Testis (tissue), 3 donors: ENCODE measurements around the gene CEP89. TPM values are rescaled to one million over a fixed set of nuclear protein-coding genes. Genes with fewer than 3 reads are reported as not detected.
"Not testable (repeated sequence)": the region's sequence is repeated elsewhere in the genome, so short reads cannot be mapped to it uniquely, and the experiment has no call there.

ENCODE experiments used
- DNase-seq: peaks from one replicate; pipeline ENCODE4 v3.0.0-alpha.2; 2019
- H3K27ac ChIP-seq, 2 donors: fragments of 200-600 bp; sonication (generic); one replicate each; pipeline ENCODE4 v1.5.1; 2019
- H3K27me3 ChIP-seq: fragments of 200-600 bp; sonication (generic); one replicate; pipeline ENCODE4 v1.5.1; 2019
- H3K36me3 ChIP-seq: fragments of 200-600 bp; sonication (generic); one replicate; pipeline ENCODE4 v1.5.1; 2017; ENCODE audit warnings: low read depth; ENCODE audit errors: missing control alignments
- H3K4me1 ChIP-seq: fragments of 200-600 bp; sonication (generic); one replicate; pipeline ENCODE4 v1.5.1; 2019
- H3K4me3 ChIP-seq, 2 donors: fragments of 200-600 bp; sonication (generic); one replicate each; pipeline ENCODE4 v1.5.1; 2017 to 2019
- H3K9me3 ChIP-seq: fragments of 200-600 bp; sonication (generic); one replicate; pipeline ENCODE4 v1.5.1; 2017
- POLR2A ChIP-seq: fragments of 450-650 bp; IDR thresholded peaks from one replicate; pipeline ENCODE4 v1.6.1; 2017; ENCODE audit warnings: antibody characterized with exemption, mild to moderate bottlenecking, moderate library complexity
- WGBS, 2 donors: methylation state at CpG; one replicate each; pipeline ENCODE4 v1.1.5; 2018; 5-methylcytosine and 5-hydroxymethylcytosine counted together
- intact Hi-C: fragments of 100-400 bp; cut with DNase I; formaldehyde crosslinking; loops from one replicate; pipeline ENCODE4 v1.15.1; 2023; ENCODE audit warnings: low total_unique reads
- polyA plus RNA-seq: library from polyadenylated mRNA; stranded (reverse); fragments of 350-450 nt; fragmentation: Illumina TruSeq; extraction: RNeasy Lipid Tissue Mini Kit (QIAGEN cat#74804); gene quantifications from one replicate; pipeline ENCODE4 v1.2.3, GENCODE V29; 2014; ENCODE audit warnings: low read depth, low replicate concordance; ENCODE audit not compliant: insufficient read depth
- total RNA-seq, 2 donors: library from RNA; depleted of rRNA; stranded (reverse); fragments of >200 nt; gene quantifications; one replicate each; pipeline ENCODE4 v1.2.3, GENCODE V29; 2016
- TF ChIP-seq, protein P1 (sequence below), 3 experiments: fragments of 450-650 bp in 2 of 3; fragments of 200-600 bp in 1 of 3; sonication (generic) in 1 of 3; IDR thresholded peaks; one replicate each; pipeline ENCODE4 v1.5.1; 2016 to 2019; ENCODE audit warnings: antibody characterized with exemption in 3 of 3, mild to moderate bottlenecking in 2 of 3, moderate library complexity in 1 of 3

The CEP89 gene
- total and polyA plus RNA-seq, 3 donors from 2014 or later, result 14.0 to 17.2 (median 16.7) TPM

GRCh38 chr19:32887572-32888215, 84.1 kb downstream of the CEP89 start:
- H3K27ac ChIP-seq, result no peak overlapping the region
- no peak for DNase-seq
- H3K4me1 ChIP-seq, result no peaks in the 10 kb centered on the region
- TF ChIP-seq, protein P1, sequence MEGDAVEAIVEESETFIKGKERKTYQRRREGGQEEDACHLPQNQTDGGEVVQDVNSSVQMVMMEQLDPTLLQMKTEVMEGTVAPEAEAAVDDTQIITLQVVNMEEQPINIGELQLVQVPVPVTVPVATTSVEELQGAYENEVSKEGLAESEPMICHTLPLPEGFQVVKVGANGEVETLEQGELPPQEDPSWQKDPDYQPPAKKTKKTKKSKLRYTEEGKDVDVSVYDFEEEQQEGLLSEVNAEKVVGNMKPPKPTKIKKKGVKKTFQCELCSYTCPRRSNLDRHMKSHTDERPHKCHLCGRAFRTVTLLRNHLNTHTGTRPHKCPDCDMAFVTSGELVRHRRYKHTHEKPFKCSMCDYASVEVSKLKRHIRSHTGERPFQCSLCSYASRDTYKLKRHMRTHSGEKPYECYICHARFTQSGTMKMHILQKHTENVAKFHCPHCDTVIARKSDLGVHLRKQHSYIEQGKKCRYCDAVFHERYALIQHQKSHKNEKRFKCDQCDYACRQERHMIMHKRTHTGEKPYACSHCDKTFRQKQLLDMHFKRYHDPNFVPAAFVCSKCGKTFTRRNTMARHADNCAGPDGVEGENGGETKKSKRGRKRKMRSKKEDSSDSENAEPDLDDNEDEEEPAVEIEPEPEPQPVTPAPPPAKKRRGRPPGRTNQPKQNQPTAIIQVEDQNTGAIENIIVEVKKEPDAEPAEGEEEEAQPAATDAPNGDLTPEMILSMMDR (IDR thresholded peaks at IDR 0.05), result no peak
- TF ChIP-seq POLR2A, result no peak
- H3K27me3 ChIP-seq, result no peaks in the 10 kb centered on the region
- H3K4me3 ChIP-seq, result no peak overlapping the region
- WGBS, 2 donors, result 89 to 94% methylated on average over 4 of the region's 4 CpGs
- H3K9me3 ChIP-seq, result no peaks in the 10 kb centered on the region
- H3K36me3 ChIP-seq, result no peaks in the 10 kb centered on the region
- intact Hi-C loops, result no loop called here

DNA sequence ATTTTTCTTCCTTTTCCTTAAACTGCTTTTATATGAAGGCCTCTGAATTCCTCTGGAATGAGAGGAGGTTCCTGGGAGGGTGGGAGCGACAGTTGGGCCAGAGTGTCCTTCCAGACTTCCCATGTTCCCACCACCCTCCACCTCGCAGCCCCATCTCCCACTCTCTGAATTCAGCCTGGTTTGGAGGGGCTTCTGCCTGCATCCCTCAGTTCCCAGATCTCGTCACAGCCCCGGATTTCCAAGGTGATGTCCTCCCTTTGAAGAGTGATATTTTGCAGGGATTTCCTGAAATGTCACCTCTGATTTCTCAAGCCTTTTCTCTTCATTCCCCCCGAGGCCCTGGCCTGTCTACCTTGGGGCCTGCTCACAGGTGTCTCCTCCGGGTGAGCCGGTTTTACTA, 85.5 kb downstream of the CEP89 start:
- Histone ChIP-seq H3K4me3 (no peak overlapping the region), H3K27ac (no peak overlapping the region), H3K4me1 (no peaks in the 10 kb centered on the region), H3K27me3 (no peaks in the 10 kb centered on the region), H3K36me3 (no peaks in the 10 kb centered on the region), H3K9me3 (no peaks in the 10 kb centered on the region)
- DNase-seq, result no peak
- WGBS, 2 donors, result 90 to 92% methylated on average over 7 of the region's 7 CpGs
- intact Hi-C loops, result no loop called here
- TF ChIP-seq POLR2A, result no peak
- TF ChIP-seq, protein P1 (IDR thresholded peaks at IDR 0.05), result no peak

- intact Hi-C loops, H3K27me3 ChIP-seq, H3K4me1 ChIP-seq, H3K27ac ChIP-seq, H3K9me3 ChIP-seq, H3K36me3 ChIP-seq, DNase-seq, H3K4me3 ChIP-seq: not testable (repeated sequence)
- 96 to 98% methylated on average over 5 of the region's 5 CpGs for WGBS, 2 donors
These were observed 86.5 kb downstream of the CEP89 start for GRCh38 chr19:32885255-32885654.

- intact Hi-C loops, result no loop called here
These were observed 90.0 kb downstream of the CEP89 start for GRCh38 chr19:32881766-32882165.

DNA sequence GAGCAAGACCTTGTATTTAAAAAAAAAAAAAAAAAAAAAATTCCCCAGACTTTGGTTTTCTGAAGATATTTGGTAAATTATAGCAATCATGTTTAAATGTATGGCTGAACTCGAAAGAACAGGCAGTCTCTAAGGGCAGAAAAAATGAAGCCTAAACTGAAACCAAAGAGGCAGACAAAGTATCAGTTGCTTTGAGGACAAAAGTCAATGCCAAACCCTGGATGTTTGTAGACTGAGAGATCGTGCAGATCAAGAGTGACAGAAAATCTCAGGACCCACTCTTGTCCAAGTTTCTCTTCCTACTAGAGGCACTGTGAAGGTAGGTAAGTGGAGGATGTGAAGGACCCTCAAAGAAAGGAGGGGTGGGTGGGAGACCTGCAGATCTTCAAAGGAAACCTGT, 91.1 kb downstream of the CEP89 start:
- Histone ChIP-seq H3K4me1 (no peaks in the 10 kb centered on the region), H3K4me3 (no peak overlapping the region), H3K27ac (no peak overlapping the region), H3K27me3 (no peaks in the 10 kb centered on the region), H3K9me3 (no peaks in the 10 kb centered on the region), H3K36me3 (no peaks in the 10 kb centered on the region)
- DNase-seq, result no peak
- WGBS, 2 donors, result 57% methylated on average over 2 of the region's 2 CpGs
- intact Hi-C loops, result no loop called here
- no peak for TF ChIP-seq POLR2A
- TF ChIP-seq, protein P1 (IDR thresholded peaks at IDR 0.05), result no peak

More at GRCh38 chr19:32881766-32882165, 90.0 kb downstream of the CEP89 start:
- Histone ChIP-seq H3K27ac (no peak overlapping the region), H3K27me3 (no peaks in the 10 kb centered on the region), H3K36me3 (no peaks in the 10 kb centered on the region), H3K4me1 (no peaks in the 10 kb centered on the region), H3K9me3 (no peaks in the 10 kb centered on the region), H3K4me3 (no peak overlapping the region)
- no peak for DNase-seq
- TF ChIP-seq, protein P1 (IDR thresholded peaks at IDR 0.05), result no peak
- TF ChIP-seq POLR2A, result no peak
- WGBS, 2 donors, result 89 to 95% methylated on average over 9 to 12 of the region's 12 CpGs
